MM.1S (cell line): ENCODE results near the gene CCT2.

Experiments used
- DNase-seq: peaks from one replicate; pipeline ENCODE4 v3.0.0-alpha.2; 2015
- H2AFZ ChIP-seq: fragments of 300-600 bp; sonication (generic); 2 replicates; pipeline ENCODE4 v1.6.0; 2016; ENCODE audit warnings: antibody characterized with exemption, low read length
- H3F3A ChIP-seq: fragments of 300-600 bp; sonication (generic); 2 replicates; pipeline ENCODE4 v1.6.1; 2016; ENCODE audit warnings: mild to moderate bottlenecking, antibody characterized with exemption, low read length, moderate library complexity, mixed read lengths; ENCODE audit not compliant: insufficient read depth
- H3K27ac ChIP-seq: fragments of 300-600 bp; sonication (generic); 2 replicates; pipeline ENCODE4 v1.5.1; 2016; ENCODE audit warnings: mild to moderate bottlenecking, low read length
- H3K27me3 ChIP-seq: fragments of 300-600 bp; sonication (generic); replicated peaks from 2 replicates; pipeline ENCODE4 v1.6.0; 2016; ENCODE audit warnings: low read length; ENCODE audit not compliant: insufficient read depth
- H3K36me3 ChIP-seq: fragments of 300-600 bp; sonication (generic); replicated peaks from 2 replicates; pipeline ENCODE4 v1.6.1; 2016; ENCODE audit warnings: mild to moderate bottlenecking, low read length, mixed read lengths; ENCODE audit not compliant: insufficient read depth
- H3K4me1 ChIP-seq: fragments of 300-600 bp; sonication (generic); 2 replicates; pipeline ENCODE4 v1.6.1; 2016; ENCODE audit warnings: low read length, mixed read lengths
- H3K4me2 ChIP-seq: fragments of 300-600 bp; sonication (generic); 2 replicates; pipeline ENCODE4 v1.6.0; 2016; ENCODE audit warnings: low read depth, low read length
- H3K4me3 ChIP-seq: fragments of 300-600 bp; sonication (generic); 2 replicates; pipeline ENCODE4 v1.5.1; 2016; ENCODE audit warnings: low read length, mixed read lengths
- H3K79me2 ChIP-seq: fragments of 300-600 bp; sonication (generic); 2 replicates; pipeline ENCODE4 v1.6.1; 2016; ENCODE audit warnings: mixed run types, low read length, mixed read lengths
- H3K9ac ChIP-seq: fragments of 300-600 bp; sonication (generic); 2 replicates; pipeline ENCODE4 v1.6.1; 2016; ENCODE audit warnings: low read length, mixed read lengths
- H3K9me2 ChIP-seq: fragments of 300-600 bp; sonication (generic); replicated peaks from 2 replicates; pipeline ENCODE4 v1.6.1; 2016; ENCODE audit warnings: mild to moderate bottlenecking, low read length, mixed read lengths; ENCODE audit not compliant: insufficient read depth
- H3K9me3 ChIP-seq: fragments of 300-600 bp; sonication (generic); replicated peaks from 2 replicates; pipeline ENCODE4 v1.6.1; 2016; ENCODE audit warnings: mild to moderate bottlenecking, low read length, mixed read lengths; ENCODE audit not compliant: insufficient read depth
- H4K20me1 ChIP-seq: fragments of 300-600 bp; sonication (generic); 2 replicates; pipeline ENCODE4 v1.6.1; 2016; ENCODE audit warnings: mild to moderate bottlenecking, low read length, moderate library complexity, mixed read lengths; ENCODE audit not compliant: insufficient read depth
- EZH2 ChIP-seq: fragments of 300-600 bp; sonication (generic); optimal IDR thresholded peaks from 2 replicates; pipeline ENCODE3; 2017; ENCODE audit warnings: low read depth, mild to moderate bottlenecking, antibody characterized with exemption, low read length, mixed read lengths
- EZH2phosphoT487 ChIP-seq: fragments of 300-600 bp; sonication (generic); IDR thresholded peaks from 2 replicates; pipeline ENCODE4 v1.6.1; 2018; ENCODE audit warnings: antibody characterized with exemption, low read length
- TF ChIP-seq, protein P1 (sequence below): fragments of 300-600 bp; sonication (generic); IDR thresholded peaks from 2 replicates; pipeline ENCODE4 v1.5.1; 2016; ENCODE audit warnings: antibody characterized with exemption, low read length, mixed read lengths

Gene CCT2

DNA sequence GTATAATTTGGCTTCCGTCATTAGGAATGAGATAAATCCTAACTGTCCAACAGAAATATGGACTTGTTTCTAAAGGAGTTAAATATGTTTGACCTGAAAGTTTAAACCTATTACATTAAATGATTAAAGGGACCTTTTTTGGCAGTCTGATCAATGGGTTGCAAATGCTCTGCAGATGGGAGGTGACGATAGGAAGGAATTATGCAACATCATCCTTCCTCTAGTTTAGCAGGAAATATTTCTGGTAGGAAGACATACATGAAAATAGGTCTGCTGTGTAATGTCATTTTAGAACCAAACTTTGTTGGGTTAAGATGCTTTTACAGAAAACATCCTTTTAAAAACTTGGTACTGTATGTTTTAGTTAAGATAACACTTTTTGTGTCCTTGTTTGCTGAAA lies 22.9 kb downstream of the CCT2 start:
- TF ChIP-seq EZH2phosphoT487, result no peak
- no peak for TF ChIP-seq EZH2
- TF ChIP-seq, protein P1, sequence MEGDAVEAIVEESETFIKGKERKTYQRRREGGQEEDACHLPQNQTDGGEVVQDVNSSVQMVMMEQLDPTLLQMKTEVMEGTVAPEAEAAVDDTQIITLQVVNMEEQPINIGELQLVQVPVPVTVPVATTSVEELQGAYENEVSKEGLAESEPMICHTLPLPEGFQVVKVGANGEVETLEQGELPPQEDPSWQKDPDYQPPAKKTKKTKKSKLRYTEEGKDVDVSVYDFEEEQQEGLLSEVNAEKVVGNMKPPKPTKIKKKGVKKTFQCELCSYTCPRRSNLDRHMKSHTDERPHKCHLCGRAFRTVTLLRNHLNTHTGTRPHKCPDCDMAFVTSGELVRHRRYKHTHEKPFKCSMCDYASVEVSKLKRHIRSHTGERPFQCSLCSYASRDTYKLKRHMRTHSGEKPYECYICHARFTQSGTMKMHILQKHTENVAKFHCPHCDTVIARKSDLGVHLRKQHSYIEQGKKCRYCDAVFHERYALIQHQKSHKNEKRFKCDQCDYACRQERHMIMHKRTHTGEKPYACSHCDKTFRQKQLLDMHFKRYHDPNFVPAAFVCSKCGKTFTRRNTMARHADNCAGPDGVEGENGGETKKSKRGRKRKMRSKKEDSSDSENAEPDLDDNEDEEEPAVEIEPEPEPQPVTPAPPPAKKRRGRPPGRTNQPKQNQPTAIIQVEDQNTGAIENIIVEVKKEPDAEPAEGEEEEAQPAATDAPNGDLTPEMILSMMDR, result no peak

DNA sequence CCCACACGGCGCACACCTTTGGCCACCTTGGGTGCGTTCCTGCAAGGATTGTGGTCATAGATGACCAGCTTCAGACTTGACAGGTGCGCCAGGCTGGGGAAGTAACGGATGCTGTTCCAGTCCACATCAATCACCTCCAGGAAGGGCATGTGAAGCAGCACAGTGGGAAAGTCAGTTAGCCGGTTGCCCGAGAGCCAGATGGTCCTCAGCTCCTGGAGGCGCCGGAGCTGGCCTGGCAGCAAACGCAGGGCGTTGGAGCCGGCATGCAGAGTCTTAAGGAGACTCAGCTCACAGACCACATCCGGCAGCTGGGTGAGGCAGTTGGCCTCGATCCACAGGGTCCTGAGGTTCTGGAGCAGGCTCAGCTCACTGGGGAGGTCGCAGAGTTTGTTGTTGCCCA lies 24.9 kb downstream of the CCT2 start:
- Histone ChIP-seq H2AFZ (no peak overlapping the region), H3K9ac (no peak overlapping the region), H3F3A (no peaks in the 10 kb centered on the region), H3K4me2 (no peak overlapping the region), H3K36me3 (no peaks in the 10 kb centered on the region), H3K79me2 (no peaks in the 10 kb centered on the region), H3K9me3 (no peaks in the 10 kb centered on the region), H3K4me3 (no peak overlapping the region), H3K4me1 (no peaks in the 10 kb centered on the region), H3K27me3 (no peaks in the 10 kb centered on the region), H4K20me1 (no peaks in the 10 kb centered on the region), H3K9me2 (no peaks in the 10 kb centered on the region), H3K27ac (no peak overlapping the region)
- TF ChIP-seq, protein P1, result no peak
- TF ChIP-seq EZH2phosphoT487 (no peak), EZH2 (no peak)
- no peak for DNase-seq

More for the DNA sequence above, 22.9 kb downstream of the CCT2 start:
- Histone ChIP-seq H3K9me3 (no peaks in the 10 kb centered on the region), H3K4me1 (no peaks in the 10 kb centered on the region), H3K27ac (no peak overlapping the region), H3K4me3 (no peak overlapping the region), H3K79me2 (no peaks in the 10 kb centered on the region), H3K9ac (no peak overlapping the region), H4K20me1 (no peaks in the 10 kb centered on the region), H3F3A (no peaks in the 10 kb centered on the region), H3K4me2 (no peak overlapping the region), H3K9me2 (no peaks in the 10 kb centered on the region), H2AFZ (no peak overlapping the region), H3K36me3 (no peaks in the 10 kb centered on the region), H3K27me3 (no peaks in the 10 kb centered on the region)
- no peak for DNase-seq

DNA sequence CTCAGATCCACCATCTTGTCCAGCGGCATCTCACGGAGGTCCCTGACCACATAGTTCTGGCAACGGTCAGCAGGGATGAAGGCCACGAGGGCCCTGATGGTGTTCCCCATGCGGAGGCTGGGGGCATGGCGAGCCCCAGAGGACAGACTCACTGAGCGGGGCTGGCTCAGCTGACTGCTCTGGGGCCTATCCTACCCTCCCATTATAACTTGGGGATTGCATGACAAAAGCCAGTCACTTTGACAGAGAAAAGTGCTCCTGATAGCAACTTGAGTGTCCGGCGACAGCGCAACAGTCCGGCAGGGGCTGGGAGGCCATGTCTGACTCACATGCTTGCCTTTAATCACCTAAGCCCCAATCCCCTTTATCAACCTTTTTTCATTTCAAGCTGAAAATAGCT lies 25.5 kb downstream of the CCT2 start, which contains the start of gene LRRC10:
LRRC10 (minus strand) TSS at position 179 of the 400 bp plus-strand sequence; CDS start at position 110, 69 bp downstream.
- no peak within 1 kb of the TSS for H3K27ac ChIP-seq
- H3K9me3 ChIP-seq, result no peaks in the 10 kb centered on the region
- no peaks in the 10 kb centered on the region for H3K9me2 ChIP-seq
- H2AFZ ChIP-seq, result no peak within 1 kb of the TSS
- TF ChIP-seq, protein P1, result no peak
- TF ChIP-seq EZH2phosphoT487 (no peak), EZH2 (no peak)
- H3K79me2 ChIP-seq, result no peaks in the 10 kb centered on the region
- no peak for DNase-seq
- H3K4me3 ChIP-seq, result no peak within 1 kb of the TSS
- H3F3A ChIP-seq, result no peaks in the 10 kb centered on the region
- H4K20me1 ChIP-seq, result no peaks in the 10 kb centered on the region
- H3K4me1 ChIP-seq, result no peaks in the 10 kb centered on the region
- no peak within 1 kb of the TSS for H3K4me2 ChIP-seq
- no peak within 1 kb of the TSS for H3K9ac ChIP-seq
- H3K36me3 ChIP-seq, result no peaks in the 10 kb centered on the region
- H3K27me3 ChIP-seq, result no peaks in the 10 kb centered on the region
